Activated CD4-positive, alpha-beta T cell treated with anti-CD3 and anti-CD28 coated beads for 4 hours (primary cell): Measurements from ENCODE around the gene EIF4G3.

Experiments used
- DNase-seq, 2 donors: peaks; one replicate each; pipeline ENCODE4 v3.0.0-alpha.2; 2020

EIF4G3 gene

DNA sequence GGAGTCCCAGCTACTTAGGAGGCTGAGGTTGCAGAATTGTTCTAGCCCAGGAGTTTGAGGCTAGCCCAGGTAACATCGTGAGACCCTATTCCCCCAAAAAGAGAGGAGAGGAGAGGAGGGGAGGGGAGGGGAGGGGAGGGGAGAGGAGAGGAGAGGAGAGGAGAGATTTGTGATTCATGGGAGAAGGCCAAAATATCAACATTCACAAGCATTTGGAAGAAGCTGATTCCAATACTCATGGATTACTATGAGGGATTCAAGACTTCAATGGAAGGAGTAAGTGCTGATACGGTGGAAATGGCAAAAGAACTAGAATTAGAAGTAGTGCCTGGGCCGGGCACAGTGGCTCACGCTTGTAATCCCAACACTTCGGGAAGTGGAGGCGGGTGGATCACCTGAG lies 187.8 kb downstream of the EIF4G3 start:
- no peak for DNase-seq

DNA sequence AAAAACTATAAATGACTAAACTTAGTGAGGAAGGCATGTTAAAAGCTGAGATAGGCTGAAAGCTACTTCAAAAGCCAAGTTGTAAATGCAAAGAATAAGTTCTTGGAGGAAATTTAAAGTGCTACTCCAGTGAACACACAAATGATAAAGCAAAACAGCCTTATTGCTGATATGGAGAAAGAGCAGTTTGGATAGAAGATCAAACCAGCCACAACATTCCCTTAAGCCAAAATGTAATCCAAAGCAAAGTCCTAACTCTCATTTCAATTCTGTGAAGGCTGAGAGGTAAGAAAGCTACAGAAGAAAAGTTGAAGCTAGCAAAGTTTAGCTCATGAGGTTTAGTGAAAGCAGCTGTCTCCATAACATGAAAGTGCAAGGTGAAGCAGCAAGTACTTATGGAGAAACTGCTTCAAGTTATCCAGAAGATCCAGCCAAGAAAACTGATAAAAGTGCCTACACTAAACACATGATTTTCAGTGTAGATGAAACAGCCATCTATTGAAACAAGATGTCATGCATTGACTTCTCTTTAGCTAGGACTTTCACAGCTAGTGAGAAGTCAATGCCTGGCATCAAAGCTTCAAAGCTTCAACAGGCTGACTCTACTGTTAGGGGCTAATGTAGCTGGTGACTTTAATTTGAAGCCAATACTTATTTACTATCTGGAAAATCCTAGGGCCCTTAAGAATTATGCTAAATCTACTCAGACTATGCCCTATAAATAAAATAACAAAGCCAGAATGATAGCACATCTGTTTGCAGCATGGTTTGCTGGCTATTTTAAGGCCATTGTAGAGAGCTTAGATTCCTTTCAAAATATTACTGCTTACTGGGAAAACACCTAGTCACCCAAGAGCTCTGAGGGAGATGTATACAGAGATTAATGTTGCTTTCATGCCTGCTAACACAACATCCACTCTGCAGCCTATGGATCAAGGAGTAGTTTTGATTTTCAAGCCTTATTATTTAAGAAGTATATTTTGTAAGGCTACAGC lies 188.6 kb downstream of the EIF4G3 start:
- no peak for DNase-seq

DNA sequence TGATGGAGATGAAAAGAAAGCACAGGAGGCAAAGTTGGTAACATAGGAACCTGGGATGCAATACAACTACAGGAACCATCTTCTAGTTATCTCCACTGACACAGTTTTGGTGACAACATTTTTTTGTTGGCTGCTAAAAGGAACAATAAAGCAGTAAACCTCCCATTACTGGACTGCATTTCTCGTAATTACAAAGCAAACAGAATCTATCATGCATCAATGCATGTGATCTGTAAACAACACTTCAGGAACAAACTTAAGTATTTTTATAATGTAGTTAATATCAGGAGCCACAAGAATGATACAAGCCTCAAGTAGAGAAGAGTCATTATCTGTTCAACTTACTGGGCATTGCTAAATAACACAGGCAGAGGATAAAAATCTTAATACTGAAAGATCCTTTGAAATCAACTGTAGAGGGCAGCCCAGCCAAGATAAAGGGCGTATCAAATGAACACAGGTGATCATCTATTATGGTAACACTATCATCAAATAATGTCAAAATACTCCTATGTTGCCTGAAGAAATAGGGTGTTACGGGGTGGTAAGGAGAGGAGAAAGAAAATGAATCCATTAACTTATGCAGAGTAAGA lies 193.3 kb downstream of the EIF4G3 start:
- DNase-seq: no peak

DNA sequence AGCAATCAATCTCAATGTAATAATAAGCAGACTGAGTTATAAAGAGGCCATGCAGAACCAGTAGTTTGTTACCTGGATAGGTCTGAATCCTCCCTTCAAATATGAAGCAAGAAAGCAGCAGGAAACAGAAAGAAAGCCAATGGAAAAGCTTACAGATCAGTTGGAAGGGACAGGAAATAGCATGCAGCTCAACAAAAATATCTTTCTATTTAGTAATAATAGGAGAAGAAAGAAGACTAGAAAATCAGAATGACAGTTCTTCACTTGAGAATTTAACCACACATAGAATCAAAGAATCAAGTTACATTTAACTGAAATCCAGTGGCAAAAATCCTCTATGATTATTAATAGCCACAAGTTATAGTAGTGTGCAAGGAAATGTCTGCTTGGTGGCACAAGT lies 194.4 kb downstream of the EIF4G3 start:
- no peak for DNase-seq

GRCh38 chr1:20981915-20982314 lies 194.8 kb downstream of the EIF4G3 start:
- DNase-seq: no peak

- DNase-seq: no peak
These were observed 196.6 kb downstream of the EIF4G3 start for GRCh38 chr1:20980051-20980450.

DNA sequence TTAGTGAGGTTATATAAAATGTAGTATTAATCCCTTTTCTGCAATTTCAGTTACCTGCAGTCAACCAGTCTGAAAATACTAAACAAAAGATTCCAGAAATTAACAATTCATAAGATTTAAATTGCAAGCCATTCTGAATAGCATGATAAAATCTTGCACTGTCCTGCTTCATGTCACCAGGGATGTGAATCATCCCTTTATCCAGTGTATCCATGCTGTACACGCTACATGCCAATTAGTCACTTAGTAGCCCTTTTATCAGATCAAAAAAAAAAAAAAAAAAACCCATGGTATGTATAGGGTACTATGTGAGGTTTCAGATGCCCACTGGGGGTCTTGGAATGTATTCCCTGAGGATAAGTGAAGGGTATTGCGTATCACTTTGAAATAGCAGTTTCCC lies 198.3 kb downstream of the EIF4G3 start:
- DNase-seq: no peak

DNA sequence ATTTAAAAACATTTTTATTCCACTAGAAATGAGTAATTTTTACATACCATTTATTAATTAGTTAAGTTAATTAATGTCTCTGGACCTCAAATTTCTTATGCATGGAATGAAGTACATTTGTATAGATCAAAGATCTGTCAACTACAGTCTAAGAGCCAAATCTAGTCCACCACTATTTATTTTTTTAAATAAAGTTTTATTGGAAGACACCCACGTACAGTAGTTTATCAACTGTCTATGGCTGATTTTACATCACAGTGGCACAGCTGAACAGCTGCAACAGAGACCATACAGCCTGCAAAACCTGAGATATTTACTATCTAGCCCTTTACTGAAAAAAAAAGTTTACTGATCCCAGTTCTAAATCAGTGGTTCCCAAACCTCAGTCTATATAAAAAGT lies 201.0 kb downstream of the EIF4G3 start:
- no peak for DNase-seq

- no peak for DNase-seq
These were observed 201.7 kb downstream of the EIF4G3 start for GRCh38 chr1:20974951-20975350.

GRCh38 chr1:20974069-20974468 lies 202.6 kb downstream of the EIF4G3 start:
- no peak for DNase-seq

DNA sequence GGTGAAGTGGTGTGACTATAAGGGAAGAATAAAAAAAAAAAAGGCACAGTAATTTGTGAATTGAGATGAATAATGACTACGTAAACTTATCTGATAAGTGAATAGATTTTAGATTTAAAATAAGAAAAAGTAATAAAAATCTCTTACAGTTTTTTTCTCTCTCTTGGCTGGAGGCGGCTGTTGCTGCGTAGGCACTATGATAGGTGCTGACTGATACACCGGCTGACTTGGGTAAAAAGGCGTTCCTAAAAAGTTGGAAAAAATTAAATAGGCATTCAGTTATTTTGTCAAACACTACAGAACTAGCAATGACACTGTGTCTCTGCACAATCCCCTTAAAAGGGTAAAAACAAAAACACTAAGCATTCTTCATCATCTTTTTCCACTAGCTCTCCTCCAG lies 203.8 kb downstream of the EIF4G3 start:
- DNase-seq: no peak

DNA sequence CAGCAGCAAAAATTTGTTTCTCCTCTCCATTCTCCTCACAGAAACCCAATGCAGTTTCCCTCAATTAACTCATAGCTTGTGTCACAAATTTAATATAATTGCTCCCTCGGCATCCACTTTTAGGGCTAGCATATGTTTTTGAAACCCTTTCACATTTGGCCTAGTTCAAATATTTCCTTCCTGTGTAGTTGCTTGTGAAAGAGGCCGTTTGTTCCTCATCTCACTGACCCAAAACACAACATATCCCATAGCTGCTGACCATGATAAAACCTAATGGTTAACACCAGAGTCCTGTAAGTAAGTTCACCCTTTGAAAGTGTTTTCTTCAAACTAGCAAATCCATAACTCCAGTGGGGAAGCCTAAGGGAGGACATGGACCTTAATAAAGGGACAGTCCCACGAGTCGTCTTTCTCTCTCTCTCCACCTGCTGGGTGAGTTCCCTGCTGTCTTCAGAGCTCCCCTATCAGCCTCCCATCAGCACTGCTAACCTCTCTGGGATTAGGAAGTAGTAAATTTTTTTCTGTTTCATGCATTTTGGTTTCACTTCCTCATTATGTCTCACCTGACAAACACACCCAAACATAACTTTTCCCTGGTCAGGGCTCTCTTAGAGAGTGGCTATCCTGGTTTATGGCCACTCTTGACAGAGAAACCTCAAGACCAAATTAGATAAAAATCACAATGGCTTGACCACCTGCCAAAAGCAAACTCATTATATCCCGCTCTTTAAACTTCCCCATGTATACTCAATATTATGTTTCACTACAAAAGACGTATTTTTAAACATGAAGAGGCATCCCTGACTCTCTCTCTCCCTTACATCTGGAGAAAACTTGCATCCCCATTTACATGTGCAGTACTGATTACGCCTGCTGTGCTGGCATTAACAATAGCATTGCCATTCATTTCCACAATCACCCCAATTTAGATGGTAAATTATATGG lies 211.9 kb downstream of the EIF4G3 start:
- no peak for DNase-seq

DNA sequence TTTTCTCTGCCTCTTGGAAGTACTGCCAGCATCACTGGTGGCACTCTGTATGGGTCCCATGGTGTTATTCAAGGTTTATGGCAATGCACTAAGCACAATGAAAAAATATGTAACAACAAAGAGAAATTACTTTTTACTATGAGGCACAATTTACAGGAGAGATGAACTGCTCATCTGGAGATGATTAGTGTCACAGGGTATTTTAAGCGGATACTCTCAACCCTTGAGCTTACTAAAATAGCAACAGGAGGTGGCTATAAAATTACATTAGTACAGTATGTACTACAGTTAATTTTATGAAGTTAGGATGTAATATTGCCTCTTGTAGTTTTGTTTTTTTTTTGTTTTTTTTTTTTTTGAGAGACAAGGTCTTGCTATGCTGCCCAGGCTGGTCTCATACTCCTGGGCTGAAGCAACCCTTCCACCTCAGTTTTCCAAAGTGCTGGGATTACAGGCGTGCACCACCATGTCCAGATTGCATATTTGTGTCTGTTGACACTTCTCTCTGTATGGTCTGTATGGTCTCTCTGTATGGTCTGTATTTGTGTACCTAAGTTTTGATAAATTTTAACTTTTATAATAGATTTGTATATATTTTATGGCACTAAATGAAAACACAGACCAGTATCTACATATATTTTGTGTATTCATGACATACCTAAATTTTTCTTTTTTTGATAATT lies 214.0 kb downstream of the EIF4G3 start:
- DNase-seq: no peak

- DNase-seq: no peak
These were observed 218.3 kb downstream of the EIF4G3 start for GRCh38 chr1:20958430-20958829.

DNA sequence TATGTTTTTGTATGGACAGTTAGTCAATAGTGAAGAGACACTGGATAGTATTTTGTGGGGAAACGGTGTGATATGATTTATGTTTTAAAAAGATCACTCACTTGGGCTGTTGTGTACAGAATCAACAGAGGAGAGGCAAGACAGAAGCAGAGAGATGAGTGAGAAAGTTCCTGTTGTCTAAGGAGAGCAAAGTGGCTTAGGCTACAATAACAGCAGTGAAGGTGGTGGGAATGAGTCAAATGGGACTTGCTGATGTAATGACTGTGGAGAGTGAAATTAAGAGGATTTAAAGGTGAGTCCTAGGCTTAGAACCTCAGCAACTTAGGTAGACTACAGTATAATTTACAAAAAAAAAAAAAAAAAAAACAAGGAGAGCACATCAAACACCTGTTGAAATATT lies 220.4 kb downstream of the EIF4G3 start:
- no peak for DNase-seq

DNA sequence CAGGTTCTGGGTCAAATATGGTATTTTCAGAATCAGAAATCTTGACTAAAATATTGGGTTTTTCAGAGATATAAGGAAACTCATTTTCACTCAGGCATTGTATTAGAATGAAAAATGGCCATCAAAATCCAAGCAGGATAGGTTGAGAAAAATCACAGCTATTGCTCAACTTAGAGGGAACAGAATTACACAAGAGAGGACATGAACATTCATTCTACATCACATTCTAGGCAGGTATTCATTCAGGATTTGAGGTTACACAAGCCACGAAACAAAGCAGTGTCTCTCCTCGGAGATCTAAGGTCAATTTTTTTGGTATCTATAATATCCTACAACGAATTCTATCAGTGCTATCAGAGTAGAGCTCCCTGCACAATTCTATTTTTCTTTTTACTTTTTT lies 226.0 kb downstream of the EIF4G3 start:
- no peak for DNase-seq

- DNase-seq: no peak
These were observed 226.7 kb downstream of the EIF4G3 start for GRCh38 chr1:20949871-20950590.

GRCh38 chr1:20948101-20948500 lies 228.6 kb downstream of the EIF4G3 start:
- DNase-seq: no peak

GRCh38 chr1:20947409-20947808 lies 229.3 kb downstream of the EIF4G3 start:
- DNase-seq: no peak

- no peak for DNase-seq
These were observed 240.1 kb downstream of the EIF4G3 start for GRCh38 chr1:20936621-20937020.

- DNase-seq: no peak
These were observed 240.5 kb downstream of the EIF4G3 start for GRCh38 chr1:20936216-20936615.

GRCh38 chr1:20935717-20936116 lies 241.0 kb downstream of the EIF4G3 start:
- DNase-seq: no peak
